HPDE6-E6E7 (cell line): ENCODE results near the gene GKAP1.
"Not testable (repeated sequence)": the region's sequence is repeated elsewhere in the genome, so short reads cannot be mapped to it uniquely, and the experiment has no call there.

Experiments
- DNase-seq: peaks from one replicate; pipeline ENCODE4 v3.0.0; 2011; ENCODE audit warnings: missing footprints; ENCODE audit errors: extremely low spot score

The GKAP1 gene

GRCh38 chr9:83817356-83818278 is at the start of gene GKAP1:
TSS of gene GKAP1 (minus strand) at chr9:83817769. CDS start at chr9:83806517, 11,252 bp downstream.
- DNase-seq, result peak; percentile 17

- not testable (repeated sequence) for DNase-seq
These were observed 32.3 kb upstream of the GKAP1 start for GRCh38 chr9:83849895-83850294.

GRCh38 chr9:83837070-83837643 is 19.6 kb upstream of the GKAP1 start:
- DNase-seq, result not testable (repeated sequence)

- not testable (repeated sequence) for DNase-seq
These were observed 13.0 kb upstream of the GKAP1 start for GRCh38 chr9:83830426-83831071.

GRCh38 chr9:83824986-83825623 is 7.5 kb upstream of the GKAP1 start:
- DNase-seq, result not testable (repeated sequence)

- not testable (repeated sequence) for DNase-seq
These were observed 586 bp downstream of the GKAP1 start for GRCh38 chr9:83817011-83817355.

GRCh38 chr9:83815120-83815519 is 2.4 kb downstream of the GKAP1 start:
- DNase-seq, result not testable (repeated sequence)

- DNase-seq, result not testable (repeated sequence)
These were observed 8.4 kb downstream of the GKAP1 start for GRCh38 chr9:83809213-83809612.

GRCh38 chr9:83804454-83804853 is 13.1 kb downstream of the GKAP1 start:
- DNase-seq, result not testable (repeated sequence)

- DNase-seq, result not testable (repeated sequence)
These were observed 13.6 kb downstream of the GKAP1 start for GRCh38 chr9:83803941-83804340.

- DNase-seq, result no peak
These were observed 17.1 kb downstream of the GKAP1 start for GRCh38 chr9:83800236-83801033.

- no peak for DNase-seq
These were observed 23.5 kb downstream of the GKAP1 start for GRCh38 chr9:83794051-83794450.

- DNase-seq, result no peak
These were observed 24.8 kb downstream of the GKAP1 start for GRCh38 chr9:83792746-83793145.

GRCh38 chr9:83778164-83778563 is 39.4 kb downstream of the GKAP1 start:
- no peak for DNase-seq

GRCh38 chr9:83775932-83776331 is 41.6 kb downstream of the GKAP1 start:
- no peak for DNase-seq

GRCh38 chr9:83772860-83773259 is 44.7 kb downstream of the GKAP1 start:
- DNase-seq, result no peak

GRCh38 chr9:83765376-83765775 is 52.2 kb downstream of the GKAP1 start:
- no peak for DNase-seq

GRCh38 chr9:83754383-83754977 is 63.1 kb downstream of the GKAP1 start:
- DNase-seq, result no peak

GRCh38 chr9:83749706-83750105 is 67.9 kb downstream of the GKAP1 start:
- no peak for DNase-seq

GRCh38 chr9:83744206-83744605 is 73.4 kb downstream of the GKAP1 start:
- DNase-seq, result no peak

- no peak for DNase-seq
These were observed 83.8 kb downstream of the GKAP1 start for GRCh38 chr9:83733739-83734138.
